HUES6 (cell line): ENCODE measurements around the gene CIITA.

Experiments
- H3K27ac ChIP-seq: 2 replicates; pipeline ENCODE4 v1.7.0; 2013; ENCODE audit warnings: low read depth, mild to moderate bottlenecking, low read length, inconsistent platforms
- H3K27me3 ChIP-seq: 2 replicates; pipeline ENCODE4 v1.6.1; 2013; ENCODE audit warnings: low read length; ENCODE audit not compliant: control insufficient read depth, insufficient read depth
- H3K36me3 ChIP-seq: 2 replicates; pipeline ENCODE4 v1.6.1; 2013; ENCODE audit warnings: low read length; ENCODE audit not compliant: control insufficient read depth, insufficient read depth
- H3K4me1 ChIP-seq: 2 replicates; pipeline ENCODE4 v1.6.1; 2013; ENCODE audit warnings: low read length; ENCODE audit not compliant: control insufficient read depth, insufficient read depth
- H3K4me3 ChIP-seq: 2 replicates; pipeline ENCODE4 v1.5.1; 2013; ENCODE audit warnings: low read depth, low read length
- H3K9ac ChIP-seq: one replicate; pipeline ENCODE4 v1.6.1; 2013; ENCODE audit warnings: mild to moderate bottlenecking, low read length
- H3K9me3 ChIP-seq: 2 replicates; pipeline ENCODE4 v1.6.1; 2013; ENCODE audit warnings: low read depth, low read length; ENCODE audit not compliant: control insufficient read depth, insufficient read depth

Gene CIITA

GRCh38 chr16:10976634-10977033 is 99.6 kb downstream of the CIITA start:
- Histone ChIP-seq H3K4me1 (peaks cover 24% of the 10 kb centered on the region; the same call in 1 of the 2 replicates), H3K4me3 (no peak overlapping the region), H3K27ac (no peak overlapping the region), H3K27me3 (no peaks in the 10 kb centered on the region), H3K9me3 (no peaks in the 10 kb centered on the region), H3K9ac (no peak overlapping the region), H3K36me3 (peaks cover 10% of the 10 kb centered on the region; the same call in 1 of the 2 replicates)

GRCh38 chr16:10978124-10978523 is 101.1 kb downstream of the CIITA start:
- Histone ChIP-seq H3K9ac (no peak overlapping the region), H3K9me3 (no peaks in the 10 kb centered on the region), H3K4me1 (peaks cover 16% of the 10 kb centered on the region; the same call in 1 of the 2 replicates), H3K27me3 (no peaks in the 10 kb centered on the region), H3K36me3 (peaks cover 10% of the 10 kb centered on the region), H3K27ac (no peak overlapping the region), H3K4me3 (no peak overlapping the region)

- Histone ChIP-seq H3K9me3 (no peaks in the 10 kb centered on the region), H3K4me1 (peaks cover 16% of the 10 kb centered on the region; the same call in 1 of the 2 replicates), H3K36me3 (peaks cover 13% of the 10 kb centered on the region), H3K27me3 (no peaks in the 10 kb centered on the region), H3K4me3 (no peak overlapping the region), H3K27ac (no peak overlapping the region), H3K9ac (no peak overlapping the region)
Observed at GRCh38 chr16:10978871-10979446, 102.0 kb downstream of the CIITA start.

GRCh38 chr16:10979717-10980601 is 103.0 kb downstream of the CIITA start:
- H3K9me3 ChIP-seq: no peaks in the 10 kb centered on the region
- H3K27me3 ChIP-seq: no peaks in the 10 kb centered on the region
- no peak overlapping the region for H3K4me3 ChIP-seq
- peaks cover 16% of the 10 kb centered on the region; the same call in 1 of the 2 replicates for H3K4me1 ChIP-seq
- H3K27ac ChIP-seq: no peak overlapping the region
- H3K9ac ChIP-seq: no peak overlapping the region
- peaks cover 13% of the 10 kb centered on the region for H3K36me3 ChIP-seq

GRCh38 chr16:10980813-10981212 is 103.8 kb downstream of the CIITA start:
- Histone ChIP-seq H3K27me3 (no peaks in the 10 kb centered on the region), H3K36me3 (peaks cover 13% of the 10 kb centered on the region), H3K27ac (no peak overlapping the region), H3K4me1 (peaks cover 16% of the 10 kb centered on the region; the same call in 1 of the 2 replicates), H3K9ac (no peak overlapping the region), H3K4me3 (no peak overlapping the region), H3K9me3 (no peaks in the 10 kb centered on the region)

GRCh38 chr16:10981697-10982216 is 104.8 kb downstream of the CIITA start:
- H3K9ac ChIP-seq: no peak overlapping the region
- no peak overlapping the region for H3K27ac ChIP-seq
- no peaks in the 10 kb centered on the region for H3K9me3 ChIP-seq
- no peak overlapping the region for H3K4me3 ChIP-seq
- peaks cover 13% of the 10 kb centered on the region for H3K36me3 ChIP-seq
- H3K4me1 ChIP-seq: peaks cover 16% of the 10 kb centered on the region; the same call in 1 of the 2 replicates
- no peaks in the 10 kb centered on the region for H3K27me3 ChIP-seq

GRCh38 chr16:10982465-10983150 is 105.6 kb downstream of the CIITA start:
- Histone ChIP-seq H3K27ac (no peak overlapping the region), H3K27me3 (no peaks in the 10 kb centered on the region), H3K36me3 (peaks cover 13% of the 10 kb centered on the region), H3K4me1 (peaks cover 11% of the 10 kb centered on the region; the same call in 1 of the 2 replicates), H3K4me3 (no peak overlapping the region), H3K9me3 (no peaks in the 10 kb centered on the region), H3K9ac (no peak overlapping the region)

- Histone ChIP-seq H3K36me3 (peaks cover 9% of the 10 kb centered on the region), H3K4me1 (peaks cover 11% of the 10 kb centered on the region; the same call in 1 of the 2 replicates), H3K4me3 (no peak overlapping the region), H3K9ac (no peak overlapping the region), H3K27ac (no peak overlapping the region), H3K27me3 (no peaks in the 10 kb centered on the region), H3K9me3 (no peaks in the 10 kb centered on the region)
Observed at GRCh38 chr16:10983159-10983558, 106.2 kb downstream of the CIITA start.

- H3K9ac ChIP-seq: no peak overlapping the region
- H3K36me3 ChIP-seq: peaks cover 7% of the 10 kb centered on the region; the same call in 1 of the 2 replicates
- H3K4me3 ChIP-seq: no peak overlapping the region
- no peaks in the 10 kb centered on the region for H3K9me3 ChIP-seq
- no peaks in the 10 kb centered on the region; the same call in 1 of the 2 replicates for H3K4me1 ChIP-seq
- H3K27me3 ChIP-seq: no peaks in the 10 kb centered on the region
- no peak overlapping the region for H3K27ac ChIP-seq
Observed at GRCh38 chr16:10984509-10984908, 107.5 kb downstream of the CIITA start.
